Activated CD8-positive, alpha-beta T cell treated with anti-CD3 and anti-CD28 coated beads, Interleukin-2, amount 10 ng/mL, durations not matched to agents 7 days and 5 days (primary cell): ENCODE measurements around the gene KCNK10. TPM values are rescaled to one million over a fixed set of nuclear protein-coding genes. Genes with fewer than 3 reads are reported as not detected.

ENCODE experiments used
- ATAC-seq: fragments of 150-1000 bp; cut with Tn5 transposase; one replicate; pipeline ENCODE4 v1.10.0; 2021; ENCODE audit warnings: moderate library complexity
- CTCF ChIA-PET: fragments of 350-600 bp; sonication (Branson Sonifier 250); formaldehyde crosslinking; loops from one replicate; lab custom pipeline; 2021; ENCODE audit warnings: antibody characterized with exemption; lab: Charles Lee
- POLR2A ChIA-PET: fragments of 350-600 bp; sonication (Branson Sonifier 250); formaldehyde crosslinking; loops from one replicate; lab custom pipeline; 2021; ENCODE audit warnings: antibody characterized with exemption; lab: Charles Lee
- DNase-seq: peaks from one replicate; pipeline ENCODE4 v3.0.0-alpha.2; 2020
- H3K27ac Mint-ChIP-seq: one replicate; pipeline ENCODE4 v1.8.0; 2021; ENCODE audit warnings: mild to moderate bottlenecking, mixed read lengths
- H3K27me3 Mint-ChIP-seq: one replicate; pipeline ENCODE4 v1.8.0; 2021; ENCODE audit warnings: low read depth, mixed read lengths
- H3K36me3 Mint-ChIP-seq: one replicate; pipeline ENCODE4 v1.8.0; 2021; ENCODE audit warnings: low read depth, mixed read lengths
- H3K4me1 Mint-ChIP-seq: one replicate; pipeline ENCODE4 v1.8.0; 2021; ENCODE audit warnings: low read depth, mixed read lengths
- H3K4me3 Mint-ChIP-seq: one replicate; pipeline ENCODE4 v1.8.0; 2021; ENCODE audit warnings: mild to moderate bottlenecking, mixed read lengths
- H3K9me3 Mint-ChIP-seq: one replicate; pipeline ENCODE4 v1.8.0; 2022; ENCODE audit warnings: mixed read lengths; ENCODE audit not compliant: insufficient read depth
- total RNA-seq, 2 experiments: library from RNA; stranded (reverse); gene quantifications; one replicate each; pipeline ENCODE4 v1.2.3, GENCODE V29; 2021

The KCNK10 gene
- total RNA-seq, 2 experiments from 2014 or later, result not detected

- Mint-ChIP-seq H3K9me3 (no peaks in the 10 kb centered on the region), H3K36me3 (no peaks in the 10 kb centered on the region), H3K27ac (no peak overlapping the region), H3K27me3 (peaks cover under 1% of the 10 kb centered on the region), H3K4me1 (no peaks in the 10 kb centered on the region), H3K4me3 (no peak overlapping the region)
- DNase-seq (no peak), ATAC-seq (no peak)
- CTCF ChIA-PET, result no interaction called here
- POLR2A ChIA-PET, result no interaction called here
Measured at GRCh38 chr14:88312257-88312656, 10.8 kb downstream of the KCNK10 start.

GRCh38 chr14:88311780-88312179 is 11.3 kb downstream of the KCNK10 start:
- no peak overlapping the region for H3K4me3 Mint-ChIP-seq
- peaks cover 3% of the 10 kb centered on the region for H3K27me3 Mint-ChIP-seq
- ATAC-seq, result no peak
- no peak for DNase-seq
- H3K36me3 Mint-ChIP-seq, result no peaks in the 10 kb centered on the region
- ChIA-PET CTCF (no interaction called here), POLR2A (no interaction called here)
- H3K4me1 Mint-ChIP-seq, result no peaks in the 10 kb centered on the region
- no peaks in the 10 kb centered on the region for H3K9me3 Mint-ChIP-seq
- H3K27ac Mint-ChIP-seq, result no peak overlapping the region

- POLR2A ChIA-PET, result no interaction called here
- DNase-seq (no peak), ATAC-seq (no peak)
- no peak overlapping the region for H3K4me3 Mint-ChIP-seq
- peaks cover 3% of the 10 kb centered on the region for H3K27me3 Mint-ChIP-seq
- H3K4me1 Mint-ChIP-seq, result no peaks in the 10 kb centered on the region
- CTCF ChIA-PET, result no interaction called here
- no peaks in the 10 kb centered on the region for H3K9me3 Mint-ChIP-seq
- no peaks in the 10 kb centered on the region for H3K36me3 Mint-ChIP-seq
- H3K27ac Mint-ChIP-seq, result no peak overlapping the region
Measured at GRCh38 chr14:88310449-88310848, 12.6 kb downstream of the KCNK10 start.

GRCh38 chr14:88310021-88310420 is 13.0 kb downstream of the KCNK10 start:
- ATAC-seq, result no peak
- H3K4me1 Mint-ChIP-seq, result no peaks in the 10 kb centered on the region
- ChIA-PET POLR2A (no interaction called here), CTCF (no interaction called here)
- no peak for DNase-seq
- H3K36me3 Mint-ChIP-seq, result no peaks in the 10 kb centered on the region
- H3K4me3 Mint-ChIP-seq, result no peak overlapping the region
- peaks cover 3% of the 10 kb centered on the region for H3K27me3 Mint-ChIP-seq
- no peak overlapping the region for H3K27ac Mint-ChIP-seq
- no peaks in the 10 kb centered on the region for H3K9me3 Mint-ChIP-seq

- no peak overlapping the region for H3K27ac Mint-ChIP-seq
- ChIA-PET CTCF (no interaction called here), POLR2A (no interaction called here)
- no peak for ATAC-seq
- no peaks in the 10 kb centered on the region for H3K36me3 Mint-ChIP-seq
- H3K4me3 Mint-ChIP-seq, result no peak overlapping the region
- no peaks in the 10 kb centered on the region for H3K9me3 Mint-ChIP-seq
- H3K4me1 Mint-ChIP-seq, result no peaks in the 10 kb centered on the region
- DNase-seq, result no peak
- peaks cover 6% of the 10 kb centered on the region for H3K27me3 Mint-ChIP-seq
Measured at GRCh38 chr14:88305528-88306322, 17.3 kb downstream of the KCNK10 start.

GRCh38 chr14:88303041-88303440 is 20.0 kb downstream of the KCNK10 start:
- DNase-seq (no peak), ATAC-seq (no peak)
- no peaks in the 10 kb centered on the region for H3K4me1 Mint-ChIP-seq
- ChIA-PET CTCF (no interaction called here), POLR2A (no interaction called here)
- no peak overlapping the region for H3K27ac Mint-ChIP-seq
- no peak overlapping the region for H3K4me3 Mint-ChIP-seq
- H3K9me3 Mint-ChIP-seq, result no peaks in the 10 kb centered on the region
- H3K36me3 Mint-ChIP-seq, result no peaks in the 10 kb centered on the region
- peaks cover 18% of the 10 kb centered on the region for H3K27me3 Mint-ChIP-seq

- Mint-ChIP-seq H3K27me3 (peaks cover 15% of the 10 kb centered on the region), H3K36me3 (no peaks in the 10 kb centered on the region), H3K4me1 (no peaks in the 10 kb centered on the region), H3K9me3 (no peaks in the 10 kb centered on the region), H3K27ac (no peak overlapping the region), H3K4me3 (no peak overlapping the region)
- DNase-seq (no peak), ATAC-seq (no peak)
- ChIA-PET CTCF (no interaction called here), POLR2A (no interaction called here)
Measured at GRCh38 chr14:88301381-88301780, 21.7 kb downstream of the KCNK10 start.

- Mint-ChIP-seq H3K36me3 (no peaks in the 10 kb centered on the region), H3K9me3 (no peaks in the 10 kb centered on the region), H3K27ac (no peak overlapping the region), H3K27me3 (peaks cover 15% of the 10 kb centered on the region), H3K4me3 (no peak overlapping the region), H3K4me1 (no peaks in the 10 kb centered on the region)
- DNase-seq (no peak), ATAC-seq (no peak)
- ChIA-PET POLR2A (no interaction called here), CTCF (no interaction called here)
Measured at GRCh38 chr14:88300817-88301216, 22.3 kb downstream of the KCNK10 start.

GRCh38 chr14:88299865-88300530 is 23.1 kb downstream of the KCNK10 start:
- no peak for DNase-seq
- no peak for ATAC-seq
- CTCF ChIA-PET, result no interaction called here
- Mint-ChIP-seq H3K27me3 (peaks cover 15% of the 10 kb centered on the region), H3K4me3 (no peak overlapping the region), H3K36me3 (no peaks in the 10 kb centered on the region), H3K9me3 (no peaks in the 10 kb centered on the region), H3K27ac (no peak overlapping the region), H3K4me1 (no peaks in the 10 kb centered on the region)
- POLR2A ChIA-PET, result no interaction called here

- DNase-seq, result no peak
- H3K27ac Mint-ChIP-seq, result no peak overlapping the region
- peaks cover 15% of the 10 kb centered on the region for H3K27me3 Mint-ChIP-seq
- no peaks in the 10 kb centered on the region for H3K36me3 Mint-ChIP-seq
- ChIA-PET CTCF (no interaction called here), POLR2A (interaction anchor here (0.7 kb wide), 1 partner anchor 21 kb away, joined by 4 read pairs; no protein-coding TSS in a partner anchor)
- ATAC-seq, result no peak
- H3K9me3 Mint-ChIP-seq, result no peaks in the 10 kb centered on the region
- no peaks in the 10 kb centered on the region for H3K4me1 Mint-ChIP-seq
- H3K4me3 Mint-ChIP-seq, result no peak overlapping the region
Measured at GRCh38 chr14:88297306-88297705, 25.8 kb downstream of the KCNK10 start.

GRCh38 chr14:88296351-88296750 is 26.7 kb downstream of the KCNK10 start:
- peaks cover 11% of the 10 kb centered on the region for H3K27me3 Mint-ChIP-seq
- no peaks in the 10 kb centered on the region for H3K36me3 Mint-ChIP-seq
- no peak overlapping the region for H3K27ac Mint-ChIP-seq
- no peak overlapping the region for H3K4me3 Mint-ChIP-seq
- no peaks in the 10 kb centered on the region for H3K4me1 Mint-ChIP-seq
- DNase-seq, result no peak
- ChIA-PET CTCF (no interaction called here), POLR2A (no interaction called here)
- ATAC-seq, result no peak
- no peaks in the 10 kb centered on the region for H3K9me3 Mint-ChIP-seq

- H3K36me3 Mint-ChIP-seq, result no peaks in the 10 kb centered on the region
- H3K4me1 Mint-ChIP-seq, result no peaks in the 10 kb centered on the region
- CTCF ChIA-PET, result no interaction called here
- no peaks in the 10 kb centered on the region for H3K9me3 Mint-ChIP-seq
- DNase-seq (no peak), ATAC-seq (no peak)
- no peak overlapping the region for H3K4me3 Mint-ChIP-seq
- H3K27ac Mint-ChIP-seq, result no peak overlapping the region
- no peaks in the 10 kb centered on the region for H3K27me3 Mint-ChIP-seq
- POLR2A ChIA-PET, result no interaction called here
Measured at GRCh38 chr14:88289996-88290395, 33.1 kb downstream of the KCNK10 start.
